GM19025 (cell line): ENCODE measurements around the gene SYT14.
"Not testable (repeated sequence)": the region's sequence is repeated elsewhere in the genome, so short reads cannot be mapped to it uniquely, and the experiment has no call there.

Experiments
- ATAC-seq: cut with Tn5 transposase; IDR thresholded peaks from one replicate; pipeline ENCODE4 v1.9.1; 2021; ENCODE audit warnings: mild to moderate bottlenecking, low read depth, moderate library complexity; ENCODE audit not compliant: unreplicated experiment

SYT14 gene

DNA sequence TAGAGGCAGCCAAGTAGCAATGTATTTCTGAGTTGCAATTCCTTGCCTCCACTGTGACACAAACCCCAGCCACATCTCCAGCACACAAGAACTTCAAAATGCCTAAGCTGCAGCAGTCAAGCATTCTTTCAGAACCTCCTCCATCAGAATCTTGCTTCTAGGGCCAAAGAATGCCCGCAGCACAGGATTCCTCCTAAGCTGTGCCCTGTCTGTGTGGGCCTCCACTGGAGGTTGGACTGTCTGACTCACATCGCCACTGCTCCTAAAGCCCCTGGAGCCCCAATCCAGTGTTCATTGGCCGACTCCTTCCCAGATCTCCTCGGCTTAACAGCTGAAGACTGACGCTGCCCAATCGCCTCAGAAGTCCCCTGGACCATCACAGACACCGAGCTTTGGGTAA lies 251.4 kb downstream of the SYT14 start:
- no peak for ATAC-seq

DNA sequence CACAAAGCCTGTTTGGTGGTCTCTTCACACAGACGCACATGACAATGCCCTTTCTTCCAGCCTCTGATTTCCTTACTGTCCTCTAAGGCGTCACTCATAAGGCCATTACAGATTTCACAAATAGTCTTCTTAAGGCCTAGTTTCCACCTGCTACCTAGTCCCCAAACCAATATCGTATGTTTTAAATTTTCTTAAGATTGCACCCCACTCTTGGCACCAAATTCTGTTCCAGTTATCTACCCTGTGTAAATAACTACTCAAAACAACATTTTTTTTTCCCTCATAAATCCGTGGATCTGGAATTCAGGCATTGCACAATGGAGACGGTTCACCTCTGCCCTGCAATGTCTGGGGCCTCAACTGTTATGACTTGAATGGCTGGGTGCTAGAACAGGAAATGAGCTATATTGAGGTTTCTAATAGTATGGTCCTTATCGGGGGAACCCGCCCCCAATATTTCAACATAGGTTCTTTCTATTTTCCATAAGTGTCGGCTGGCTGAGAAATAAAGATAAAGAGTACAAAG lies 257.7 kb downstream of the SYT14 start:
- no peak for ATAC-seq

GRCh38 chr1:210196266-210196665 lies 258.2 kb downstream of the SYT14 start:
- not testable (repeated sequence) for ATAC-seq

DNA sequence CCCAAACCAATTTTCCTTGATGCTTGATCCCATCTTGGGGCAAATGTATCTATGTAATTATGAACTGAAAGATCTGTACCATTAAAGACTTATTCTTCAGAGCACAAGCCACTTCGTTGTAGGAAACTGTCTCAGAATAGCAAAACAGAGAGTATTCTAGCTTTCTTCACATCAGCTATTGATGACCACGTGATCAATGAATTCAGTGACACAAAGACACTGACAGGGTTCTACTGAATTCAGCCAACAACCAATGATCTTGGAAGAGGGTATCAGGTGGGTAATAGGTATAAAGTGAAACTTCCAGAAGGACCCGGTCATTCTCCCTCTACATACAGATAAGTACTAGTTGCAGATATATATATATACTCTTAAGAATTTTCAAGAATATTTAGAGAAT lies 260.8 kb downstream of the SYT14 start:
- no peak for ATAC-seq

GRCh38 chr1:210200124-210200736 lies 262.2 kb downstream of the SYT14 start:
- no peak for ATAC-seq

DNA sequence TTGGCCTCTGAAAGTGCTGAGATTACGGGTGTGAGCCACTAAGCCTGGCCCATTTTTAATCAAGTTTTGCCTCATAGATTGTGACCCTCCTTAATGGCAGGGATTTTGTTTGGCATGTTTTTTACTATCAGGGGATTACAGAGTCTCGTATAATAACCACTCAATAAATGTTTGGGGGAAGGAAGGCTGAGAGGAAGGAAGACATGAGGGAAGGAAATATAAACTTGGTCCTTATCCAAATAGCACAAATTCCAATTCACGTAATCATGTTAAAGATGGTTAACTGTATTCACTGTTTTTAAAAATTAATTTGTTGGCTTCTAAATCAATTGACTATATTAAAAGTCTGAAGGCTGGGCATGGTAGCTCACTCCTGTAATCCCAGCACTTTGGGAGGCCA lies 263.7 kb downstream of the SYT14 start:
- ATAC-seq, result no peak

DNA sequence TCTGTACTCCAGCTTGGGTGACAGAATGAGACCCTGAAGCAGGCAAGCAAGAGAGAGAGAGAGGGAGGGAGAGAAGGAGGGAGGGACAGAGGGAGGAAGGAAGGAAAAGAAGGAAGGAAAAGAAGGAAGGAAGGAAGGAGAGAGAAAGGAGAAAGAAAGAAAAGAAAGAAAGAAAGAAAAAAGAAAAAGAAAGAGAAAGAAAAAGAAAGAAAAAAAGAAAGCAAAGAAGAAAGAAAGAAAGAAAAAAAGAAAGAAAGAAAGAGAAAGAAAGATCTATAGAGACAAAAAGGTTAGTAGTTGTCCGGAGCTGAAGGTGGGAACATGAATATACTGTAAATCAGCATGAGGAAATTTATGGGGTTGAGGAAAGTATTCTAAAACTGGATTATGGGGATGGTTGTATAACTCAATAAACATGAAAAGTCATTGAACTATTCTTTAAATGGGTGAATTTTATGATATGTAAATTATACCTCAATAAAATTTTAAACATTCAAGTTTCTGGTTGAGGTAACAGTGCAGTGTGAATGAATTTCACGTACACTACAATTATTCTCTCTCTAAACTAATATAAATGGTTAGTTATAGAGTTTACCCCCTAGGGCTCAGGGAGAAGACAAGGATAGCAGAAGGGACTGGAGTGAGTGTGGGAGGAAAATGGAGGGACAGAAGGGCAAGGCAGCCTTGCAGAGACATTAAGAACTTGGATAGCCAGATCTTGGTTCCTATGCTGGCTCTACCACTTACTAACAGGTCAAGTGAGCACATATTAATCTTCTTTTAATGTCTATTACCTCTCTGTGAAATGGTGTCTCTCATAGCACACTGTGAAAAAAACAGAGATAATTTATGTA lies 269.8 kb downstream of the SYT14 start:
- no peak for ATAC-seq

DNA sequence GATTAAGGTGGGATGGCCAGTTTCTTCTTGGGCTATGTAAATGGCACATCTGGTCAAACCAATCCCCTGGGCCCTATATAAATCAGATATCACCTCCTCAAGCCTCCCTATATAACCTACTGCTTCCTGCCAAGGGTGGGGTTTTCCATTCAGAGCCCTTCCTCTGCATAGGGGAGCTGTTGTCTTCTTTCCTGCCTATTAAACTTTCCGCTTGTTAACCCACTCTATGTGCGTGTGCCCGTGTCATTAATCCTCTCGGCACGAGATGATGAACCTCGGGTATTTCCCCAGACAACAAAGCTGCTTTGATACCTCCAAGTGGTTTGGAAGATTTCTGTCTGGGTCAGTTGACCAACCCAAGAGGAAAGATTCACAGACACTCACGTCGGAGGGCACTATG lies 275.3 kb downstream of the SYT14 start:
- ATAC-seq, result no peak

DNA sequence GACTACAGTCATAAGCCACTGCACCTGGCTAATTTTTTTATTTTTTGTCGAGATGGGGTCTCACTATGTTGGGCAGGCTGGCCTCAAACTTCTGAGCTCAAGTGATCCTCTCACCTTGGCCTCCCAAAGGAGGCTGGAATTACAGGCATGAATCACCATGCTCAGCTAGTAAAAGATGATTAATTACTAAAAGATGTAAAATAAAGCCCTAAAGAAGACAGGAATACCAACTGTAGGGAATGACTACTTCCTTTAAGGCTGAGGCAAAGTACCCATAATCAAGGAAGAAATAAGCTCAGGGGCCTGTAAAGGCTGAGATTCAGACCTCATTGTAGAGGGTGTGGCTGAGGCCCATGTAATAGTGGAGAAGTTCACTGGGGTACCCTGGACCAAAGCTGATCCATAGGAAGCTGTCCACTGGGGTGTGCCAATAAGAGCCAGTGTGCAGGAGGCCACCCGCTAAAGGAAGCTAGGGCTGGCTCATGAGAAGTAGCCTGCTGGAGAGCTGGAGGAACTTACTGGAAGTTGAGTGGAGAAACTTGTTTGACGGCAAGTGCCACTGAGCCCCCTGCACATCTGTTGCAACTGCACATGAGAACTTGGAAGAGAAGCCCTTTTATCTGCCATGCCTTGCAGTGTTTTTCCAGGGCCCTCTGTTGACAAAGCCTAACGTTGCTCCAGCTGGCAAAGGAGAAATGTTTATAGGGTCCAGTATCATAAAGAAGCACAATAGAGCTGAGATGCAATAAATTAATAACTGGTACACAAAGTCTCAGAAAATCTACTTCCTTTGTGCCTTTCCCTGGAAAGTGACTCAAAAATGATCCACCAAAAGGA lies 276.8 kb downstream of the SYT14 start:
- no peak for ATAC-seq

DNA sequence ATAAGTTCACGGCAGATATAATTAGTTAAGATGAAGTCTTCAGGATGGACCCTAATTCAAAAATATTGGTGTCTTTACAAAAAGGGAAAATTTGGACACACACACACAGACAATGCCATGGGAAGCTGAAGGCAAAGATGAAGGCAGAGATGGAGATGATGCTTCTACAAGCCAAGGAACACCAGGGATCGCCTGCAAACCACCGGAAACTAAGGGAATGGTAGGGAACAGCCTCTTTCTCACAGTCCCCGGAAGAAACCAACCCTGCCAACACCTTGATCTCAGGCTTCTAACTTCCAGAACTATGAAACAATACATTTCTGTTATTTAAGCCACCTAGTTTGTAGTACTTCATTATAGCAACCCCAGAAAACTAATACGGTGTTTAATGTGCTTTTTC lies 279.5 kb downstream of the SYT14 start:
- no peak for ATAC-seq

DNA sequence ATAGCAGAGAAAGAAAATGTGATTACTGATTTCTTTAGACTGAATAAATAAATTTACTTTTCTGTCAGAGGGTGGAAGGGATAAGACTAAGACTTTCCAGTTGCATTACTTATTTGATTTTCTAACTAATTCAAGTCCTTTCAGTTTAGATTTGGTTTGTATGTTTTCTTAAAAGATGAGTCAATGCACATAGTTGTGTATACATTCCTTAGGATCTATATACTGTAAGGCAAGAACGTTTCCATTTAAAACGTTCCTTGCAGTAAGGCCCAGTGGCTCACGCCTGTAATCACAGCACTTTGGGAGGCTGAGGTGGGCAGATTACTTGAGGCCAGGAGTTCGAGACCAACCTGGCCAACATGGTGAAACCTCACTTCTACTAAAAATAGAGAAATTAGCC lies 280.0 kb downstream of the SYT14 start:
- ATAC-seq, result no peak
